ENCODE results near the gene ISY1.

The ISY1 gene

GRCh38 chr3:129119365-129120100, 41.3 kb downstream of the ISY1 start:
- no peak overlapping the region for H3K4me3 ChIP-seq (ENCODE audit: low read depth, low read length)
- no peak for DNase-seq
- TF ChIP-seq CTCF (IDR thresholded peaks at IDR 0.05; ENCODE audit: low read depth, low read length): no peak

DNA sequence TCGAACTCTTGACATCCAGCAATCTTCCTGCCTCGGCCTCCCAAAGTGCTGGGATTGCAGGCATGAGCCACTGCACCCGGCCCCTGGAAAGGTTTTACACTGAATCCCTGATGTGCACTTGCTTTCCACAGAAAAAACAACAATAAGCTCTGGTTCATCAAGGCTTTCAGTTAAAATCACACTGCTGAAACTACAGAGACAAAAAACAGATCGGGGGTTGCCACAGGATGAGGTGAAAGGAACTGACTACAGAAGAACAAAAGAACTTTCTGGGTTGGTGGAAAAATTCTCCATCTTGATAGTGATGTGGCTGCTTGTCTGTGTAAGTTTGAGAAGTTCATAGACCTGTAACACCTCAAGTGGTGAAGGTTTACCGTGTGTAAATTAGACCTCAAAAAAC, 42.1 kb downstream of the ISY1 start:
- Histone ChIP-seq H3K36me3 (no peaks in the 10 kb centered on the region), H3K27me3 (ENCODE audit: insufficient read depth, low read depth, severe bottlenecking) (no peaks in the 10 kb centered on the region), H3K27ac (no peak overlapping the region), H3K4me3 (ENCODE audit: low read depth, low read length) (no peak overlapping the region), H3K9me3 (ENCODE audit: severe bottlenecking) (no peaks in the 10 kb centered on the region)
- no peak for DNase-seq
- no peak for TF ChIP-seq CTCF (IDR thresholded peaks at IDR 0.05; ENCODE audit: low read depth, low read length)

More at GRCh38 chr3:129119365-129120100, 41.3 kb downstream of the ISY1 start:
- Histone ChIP-seq H3K27me3 (ENCODE audit: insufficient read depth, low read depth, severe bottlenecking) (no peaks in the 10 kb centered on the region), H3K9me3 (ENCODE audit: severe bottlenecking) (no peaks in the 10 kb centered on the region), H3K36me3 (no peaks in the 10 kb centered on the region), H3K27ac (no peak overlapping the region)

DNA sequence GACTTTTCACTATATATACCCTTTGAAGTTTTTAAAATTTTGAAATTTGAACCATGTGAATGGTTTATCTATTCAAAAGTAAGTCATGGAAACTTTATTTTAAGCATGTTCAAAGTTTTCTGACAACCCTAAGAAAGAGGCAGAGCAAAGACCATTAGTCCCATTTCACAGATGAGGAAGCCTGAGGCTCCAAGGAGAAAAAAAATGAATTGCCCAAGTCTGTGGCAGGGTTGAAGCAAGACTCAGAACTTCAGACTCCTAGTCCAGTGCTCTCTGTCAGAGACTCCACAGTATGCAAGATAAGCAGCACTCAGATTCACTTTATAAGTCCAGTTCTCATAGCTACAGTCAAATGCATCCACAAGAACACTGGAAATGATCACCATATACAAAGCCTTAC, 43.7 kb downstream of the ISY1 start:
- TF ChIP-seq CTCF (IDR thresholded peaks at IDR 0.05; ENCODE audit: low read depth, low read length): no peak
- DNase-seq: no peak
- Histone ChIP-seq H3K27me3 (ENCODE audit: insufficient read depth, low read depth, severe bottlenecking) (no peaks in the 10 kb centered on the region), H3K4me3 (ENCODE audit: low read depth, low read length) (no peak overlapping the region), H3K9me3 (ENCODE audit: severe bottlenecking) (no peaks in the 10 kb centered on the region), H3K27ac (no peak overlapping the region), H3K36me3 (no peaks in the 10 kb centered on the region)

GRCh38 chr3:129116482-129116946, 44.3 kb downstream of the ISY1 start:
- Histone ChIP-seq H3K9me3 (ENCODE audit: severe bottlenecking) (no peaks in the 10 kb centered on the region), H3K4me3 (ENCODE audit: low read depth, low read length) (no peak overlapping the region), H3K27ac (0 out of 2 replicates have a peak overlapping the region, but pooled peaks have one; percentile 19), H3K36me3 (no peaks in the 10 kb centered on the region), H3K27me3 (ENCODE audit: insufficient read depth, low read depth, severe bottlenecking) (no peaks in the 10 kb centered on the region)
- DNase-seq: no peak
- TF ChIP-seq CTCF (IDR thresholded peaks at IDR 0.05; ENCODE audit: low read depth, low read length): no peak

GRCh38 chr3:129114455-129114854, 46.4 kb downstream of the ISY1 start:
- DNase-seq: no peak
- Histone ChIP-seq H3K36me3 (no peaks in the 10 kb centered on the region), H3K27me3 (ENCODE audit: insufficient read depth, low read depth, severe bottlenecking) (no peaks in the 10 kb centered on the region), H3K9me3 (ENCODE audit: severe bottlenecking) (no peaks in the 10 kb centered on the region), H3K4me3 (ENCODE audit: low read depth, low read length) (no peak overlapping the region), H3K27ac (no peak overlapping the region)
- TF ChIP-seq CTCF (IDR thresholded peaks at IDR 0.05; ENCODE audit: low read depth, low read length): no peak
